K562 (cell line): Measurements from ENCODE around the gene NAGPA. TPM values are rescaled to one million over a fixed set of nuclear protein-coding genes. Genes with fewer than 3 reads are reported as not detected.

ENCODE experiments used
- CREM ChIP-seq: IDR thresholded peaks from 2 replicates; pipeline ENCODE4 v1.6.1; 2014; ENCODE audit warnings: antibody characterized with exemption, low read depth
- EGR1 ChIP-seq: fragments of 450-650 bp; conservative IDR thresholded peaks from 2 replicates; pipeline ENCODE4 v1.6.1; 2017; ENCODE audit warnings: mild to moderate bottlenecking
- KLF1 ChIP-seq: fragments of 450-650 bp; IDR thresholded peaks from 2 replicates; pipeline ENCODE4 v1.6.1; 2016; ENCODE audit warnings: missing genetic modification characterization, missing compliant biosample characterization
- RBM34 ChIP-seq: fragments of 200-400 bp; formaldehyde crosslinking; IDR thresholded peaks from 2 replicates; pipeline ENCODE4 v1.6.1; 2018; ENCODE audit warnings: low read length, borderline replicate concordance; ENCODE audit not compliant: insufficient read depth
- ZNF133 ChIP-seq: fragments of 250-450 bp; sonication (Bioruptor Pico); IDR thresholded peaks from 2 replicates; pipeline ENCODE4 v1.4.0; 2020; ENCODE audit warnings: mild to moderate bottlenecking
- ZNF224 ChIP-seq: sonication (generic); formaldehyde crosslinking; IDR thresholded peaks from 2 replicates; pipeline ENCODE4 v1.8.0; 2022; ENCODE audit warnings: mild to moderate bottlenecking, missing genetic modification reagents
- ZNF354B ChIP-seq: fragments of 250-450 bp; sonication (Bioruptor Pico); IDR thresholded peaks from 2 replicates; pipeline ENCODE4 v1.4.0; 2020
- polyA plus RNA-seq, 8 experiments: library from polyadenylated mRNA; depleted of rRNA in 4 of 8; stranded (reverse) in 5 of 8; unstranded in 3 of 8; fragments of >200 nt; fragmentation: Nextera tagmentation in 2 of 8; fragmentation: Illumina TruSeq in 1 of 8; extraction: Ambion mirVana in 2 of 8; extraction: Trizol in 1 of 8; gene quantifications; 2 replicates each; pipeline versions ENCODE4 v1.2.1 to v1.2.3, GENCODE V29; 2011 to 2014; ENCODE audit warnings: inconsistent platforms in 1 of 8, missing spikeins in 1 of 8
- total RNA-seq, 7 experiments: library from RNA; depleted of rRNA in 6 of 7; stranded (reverse); fragments of >200 nt in 6 of 7; fragmentation: Illumina TruSeq in 2 of 7; extraction: Trizol in 2 of 7; gene quantifications; 2 replicates each; pipeline versions ENCODE4 v1.2.1 to v1.2.3, GENCODE V29; 2011 to 2021; ENCODE audit warnings: low replicate concordance in 1 of 7
- TF ChIP-seq, protein P1 (sequence below): sonication (generic); formaldehyde crosslinking; IDR thresholded peaks from 2 replicates; pipeline ENCODE4 v1.4.0; 2020; ENCODE audit warnings: mild to moderate bottlenecking, missing genetic modification reagents
- TF ChIP-seq, protein P2 (sequence below): IDR thresholded peaks from 2 replicates; pipeline ENCODE4 v1.6.1; 2011; ENCODE audit warnings: borderline replicate concordance, low read depth, mild to moderate bottlenecking, moderate library complexity, low read length; ENCODE audit not compliant: insufficient read depth, poor library complexity, severe bottlenecking
- TF ChIP-seq, protein P3 (sequence below), 2 experiments: fragments of 450-650 bp in 1 of 2; sonication (generic) in 1 of 2; formaldehyde crosslinking in 1 of 2; IDR thresholded peaks; 2 replicates each; pipeline versions ENCODE4 v1.7.1 to v1.9.0; 2016 to 2022; ENCODE audit warnings: inconsistent platforms in 1 of 2, mild to moderate bottlenecking in 1 of 2, missing genetic modification reagents in 1 of 2
- TF ChIP-seq, protein P4 (sequence below), 3 experiments: IDR thresholded peaks in 2 of 3; conservative IDR thresholded peaks in 1 of 3; 2 replicates each; pipeline ENCODE4 v1.5.1; 2011 to 2012; ENCODE audit warnings: low read length in 3 of 3, mild to moderate bottlenecking in 3 of 3, control low read depth in 2 of 3, improper control_type of control experiment in 1 of 3, inconsistent platforms in 1 of 3, low read depth in 1 of 3, mixed read lengths in 1 of 3, moderate library complexity in 1 of 3; ENCODE audit not compliant: insufficient read depth in 2 of 3

The NAGPA gene
- total and polyA plus RNA-seq, 9 of the 15 experiments (the other 6 are each of a cell fraction or from before 2014, with no cell fraction given): 0.15 to 12.7 (median 4.6) TPM

DNA sequence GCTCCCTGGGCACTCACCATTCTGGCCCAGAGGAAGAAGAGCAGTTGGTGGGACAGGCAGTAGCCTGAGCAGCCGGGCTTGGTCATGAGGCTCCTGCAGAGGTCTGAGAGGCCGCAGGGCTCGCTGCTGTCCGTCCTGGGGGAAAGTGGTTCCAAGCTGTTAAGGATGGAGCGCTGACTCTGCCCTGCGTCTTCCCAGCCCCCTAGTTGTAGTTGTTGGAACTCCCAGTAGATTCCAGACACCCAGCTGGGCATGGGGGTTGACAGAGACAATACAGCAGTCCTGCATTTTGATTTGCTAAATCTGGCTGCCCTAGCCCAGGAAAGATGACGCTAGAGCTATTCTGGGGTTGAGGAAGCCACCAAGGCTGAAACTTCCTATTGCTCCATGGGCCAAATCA, 24.7 kb upstream of the NAGPA start (continued):
- TF ChIP-seq, protein P1, sequence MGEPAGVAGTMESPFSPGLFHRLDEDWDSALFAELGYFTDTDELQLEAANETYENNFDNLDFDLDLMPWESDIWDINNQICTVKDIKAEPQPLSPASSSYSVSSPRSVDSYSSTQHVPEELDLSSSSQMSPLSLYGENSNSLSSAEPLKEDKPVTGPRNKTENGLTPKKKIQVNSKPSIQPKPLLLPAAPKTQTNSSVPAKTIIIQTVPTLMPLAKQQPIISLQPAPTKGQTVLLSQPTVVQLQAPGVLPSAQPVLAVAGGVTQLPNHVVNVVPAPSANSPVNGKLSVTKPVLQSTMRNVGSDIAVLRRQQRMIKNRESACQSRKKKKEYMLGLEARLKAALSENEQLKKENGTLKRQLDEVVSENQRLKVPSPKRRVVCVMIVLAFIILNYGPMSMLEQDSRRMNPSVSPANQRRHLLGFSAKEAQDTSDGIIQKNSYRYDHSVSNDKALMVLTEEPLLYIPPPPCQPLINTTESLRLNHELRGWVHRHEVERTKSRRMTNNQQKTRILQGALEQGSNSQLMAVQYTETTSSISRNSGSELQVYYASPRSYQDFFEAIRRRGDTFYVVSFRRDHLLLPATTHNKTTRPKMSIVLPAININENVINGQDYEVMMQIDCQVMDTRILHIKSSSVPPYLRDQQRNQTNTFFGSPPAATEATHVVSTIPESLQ (CRISPR knock-in tag): no peak
- no peak for TF ChIP-seq EGR1
- no peak for TF ChIP-seq RBM34
- TF ChIP-seq CREM: 0 out of 2 replicates have a peak, but pooled peaks have one; percentile 11
- TF ChIP-seq, protein P2, sequence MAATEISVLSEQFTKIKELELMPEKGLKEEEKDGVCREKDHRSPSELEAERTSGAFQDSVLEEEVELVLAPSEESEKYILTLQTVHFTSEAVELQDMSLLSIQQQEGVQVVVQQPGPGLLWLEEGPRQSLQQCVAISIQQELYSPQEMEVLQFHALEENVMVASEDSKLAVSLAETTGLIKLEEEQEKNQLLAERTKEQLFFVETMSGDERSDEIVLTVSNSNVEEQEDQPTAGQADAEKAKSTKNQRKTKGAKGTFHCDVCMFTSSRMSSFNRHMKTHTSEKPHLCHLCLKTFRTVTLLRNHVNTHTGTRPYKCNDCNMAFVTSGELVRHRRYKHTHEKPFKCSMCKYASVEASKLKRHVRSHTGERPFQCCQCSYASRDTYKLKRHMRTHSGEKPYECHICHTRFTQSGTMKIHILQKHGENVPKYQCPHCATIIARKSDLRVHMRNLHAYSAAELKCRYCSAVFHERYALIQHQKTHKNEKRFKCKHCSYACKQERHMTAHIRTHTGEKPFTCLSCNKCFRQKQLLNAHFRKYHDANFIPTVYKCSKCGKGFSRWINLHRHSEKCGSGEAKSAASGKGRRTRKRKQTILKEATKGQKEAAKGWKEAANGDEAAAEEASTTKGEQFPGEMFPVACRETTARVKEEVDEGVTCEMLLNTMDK: no peak
- TF ChIP-seq KLF1: no peak
- no peak for TF ChIP-seq ZNF133 (CRISPR knock-in tag)
- TF ChIP-seq ZNF354B (CRISPR knock-in tag): no peak
- no peak for TF ChIP-seq ZNF224 (CRISPR knock-in tag)
- TF ChIP-seq, protein P3, sequence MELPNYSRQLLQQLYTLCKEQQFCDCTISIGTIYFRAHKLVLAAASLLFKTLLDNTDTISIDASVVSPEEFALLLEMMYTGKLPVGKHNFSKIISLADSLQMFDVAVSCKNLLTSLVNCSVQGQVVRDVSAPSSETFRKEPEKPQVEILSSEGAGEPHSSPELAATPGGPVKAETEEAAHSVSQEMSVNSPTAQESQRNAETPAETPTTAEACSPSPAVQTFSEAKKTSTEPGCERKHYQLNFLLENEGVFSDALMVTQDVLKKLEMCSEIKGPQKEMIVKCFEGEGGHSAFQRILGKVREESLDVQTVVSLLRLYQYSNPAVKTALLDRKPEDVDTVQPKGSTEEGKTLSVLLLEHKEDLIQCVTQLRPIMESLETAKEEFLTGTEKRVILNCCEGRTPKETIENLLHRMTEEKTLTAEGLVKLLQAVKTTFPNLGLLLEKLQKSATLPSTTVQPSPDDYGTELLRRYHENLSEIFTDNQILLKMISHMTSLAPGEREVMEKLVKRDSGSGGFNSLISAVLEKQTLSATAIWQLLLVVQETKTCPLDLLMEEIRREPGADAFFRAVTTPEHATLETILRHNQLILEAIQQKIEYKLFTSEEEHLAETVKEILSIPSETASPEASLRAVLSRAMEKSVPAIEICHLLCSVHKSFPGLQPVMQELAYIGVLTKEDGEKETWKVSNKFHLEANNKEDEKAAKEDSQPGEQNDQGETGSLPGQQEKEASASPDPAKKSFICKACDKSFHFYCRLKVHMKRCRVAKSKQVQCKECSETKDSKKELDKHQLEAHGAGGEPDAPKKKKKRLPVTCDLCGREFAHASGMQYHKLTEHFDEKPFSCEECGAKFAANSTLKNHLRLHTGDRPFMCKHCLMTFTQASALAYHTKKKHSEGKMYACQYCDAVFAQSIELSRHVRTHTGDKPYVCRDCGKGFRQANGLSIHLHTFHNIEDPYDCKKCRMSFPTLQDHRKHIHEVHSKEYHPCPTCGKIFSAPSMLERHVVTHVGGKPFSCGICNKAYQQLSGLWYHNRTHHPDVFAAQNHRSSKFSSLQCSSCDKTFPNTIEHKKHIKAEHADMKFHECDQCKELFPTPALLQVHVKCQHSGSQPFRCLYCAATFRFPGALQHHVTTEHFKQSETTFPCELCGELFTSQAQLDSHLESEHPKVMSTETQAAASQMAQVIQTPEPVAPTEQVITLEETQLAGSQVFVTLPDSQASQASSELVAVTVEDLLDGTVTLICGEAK (IDR thresholded peaks at IDR 0.05): no peak
- TF ChIP-seq, protein P3 (CRISPR knock-in tag; IDR thresholded peaks at IDR 0.05): no peak
- TF ChIP-seq, protein P4, sequence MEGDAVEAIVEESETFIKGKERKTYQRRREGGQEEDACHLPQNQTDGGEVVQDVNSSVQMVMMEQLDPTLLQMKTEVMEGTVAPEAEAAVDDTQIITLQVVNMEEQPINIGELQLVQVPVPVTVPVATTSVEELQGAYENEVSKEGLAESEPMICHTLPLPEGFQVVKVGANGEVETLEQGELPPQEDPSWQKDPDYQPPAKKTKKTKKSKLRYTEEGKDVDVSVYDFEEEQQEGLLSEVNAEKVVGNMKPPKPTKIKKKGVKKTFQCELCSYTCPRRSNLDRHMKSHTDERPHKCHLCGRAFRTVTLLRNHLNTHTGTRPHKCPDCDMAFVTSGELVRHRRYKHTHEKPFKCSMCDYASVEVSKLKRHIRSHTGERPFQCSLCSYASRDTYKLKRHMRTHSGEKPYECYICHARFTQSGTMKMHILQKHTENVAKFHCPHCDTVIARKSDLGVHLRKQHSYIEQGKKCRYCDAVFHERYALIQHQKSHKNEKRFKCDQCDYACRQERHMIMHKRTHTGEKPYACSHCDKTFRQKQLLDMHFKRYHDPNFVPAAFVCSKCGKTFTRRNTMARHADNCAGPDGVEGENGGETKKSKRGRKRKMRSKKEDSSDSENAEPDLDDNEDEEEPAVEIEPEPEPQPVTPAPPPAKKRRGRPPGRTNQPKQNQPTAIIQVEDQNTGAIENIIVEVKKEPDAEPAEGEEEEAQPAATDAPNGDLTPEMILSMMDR (IDR thresholded peaks at IDR 0.05 in 2 of 3, conservative IDR thresholded peaks at IDR 0.05 in 1 of 3; ENCODE audit: insufficient read depth in 2 of 3, low read depth in 1 of 3, low read length in 3 of 3): peak; percentile 18 to 26 (median 25); a peak in 3 of 6 replicates
